Common myeloid progenitor, CD34-positive (primary cell): ENCODE measurements around the gene WDR81.
"Not testable (repeated sequence)": the region's sequence is repeated elsewhere in the genome, so short reads cannot be mapped to it uniquely, and the experiment has no call there.

ENCODE experiments used
- CTCF ChIA-PET: fragments of 350-600 bp; sonication (Branson Sonifier 250); formaldehyde crosslinking; loops from one replicate; lab custom pipeline; 2021; ENCODE audit warnings: antibody characterized with exemption; lab: Charles Lee
- POLR2A ChIA-PET: fragments of 350-600 bp; sonication (Branson Sonifier 250); formaldehyde crosslinking; loops from one replicate; lab custom pipeline; 2021; ENCODE audit warnings: antibody characterized with exemption; lab: Charles Lee
- DNase-seq, 3 donors: peaks; one replicate each; pipeline versions ENCODE4 v3.0.0 to v3.0.0-alpha.2; 2013
- H3K27ac ChIP-seq, 2 experiments: 1 replicate in 1 of 2; 2 replicates in 1 of 2; pipeline ENCODE4 v1.7.0; 2013; ENCODE audit warnings: inconsistent platforms in 2 of 2, low read length in 2 of 2, mild to moderate bottlenecking in 2 of 2, low read depth in 1 of 2, moderate library complexity in 1 of 2; ENCODE audit not compliant: severe bottlenecking in 2 of 2, insufficient read depth in 1 of 2, poor library complexity in 1 of 2
- H3K27me3 ChIP-seq, 5 experiments: replicated peaks in 2 of 5; 1 replicate in 3 of 5; 2 replicates in 2 of 5; pipeline versions ENCODE4 v1.6.1 to v1.7.0; 2013; ENCODE audit warnings: low read length in 4 of 5, mild to moderate bottlenecking in 2 of 5, moderate library complexity in 2 of 5, inconsistent platforms in 1 of 5; ENCODE audit not compliant: insufficient read depth in 5 of 5, control insufficient read depth in 4 of 5
- H3K36me3 ChIP-seq, 4 experiments: 1 replicate in 2 of 4; 2 replicates in 2 of 4; pipeline versions ENCODE4 v1.6.1 to v1.7.0; 2013; ENCODE audit warnings: low read length in 3 of 4, control low read depth in 1 of 4, mild to moderate bottlenecking in 1 of 4; ENCODE audit not compliant: control insufficient read depth in 4 of 4, insufficient read depth in 4 of 4
- H3K4me1 ChIP-seq, 4 experiments: 1 replicate in 3 of 4; 2 replicates in 1 of 4; pipeline versions ENCODE4 v1.6.1 to v1.7.1; 2013; ENCODE audit warnings: low read length in 3 of 4, mild to moderate bottlenecking in 3 of 4, control low read depth in 1 of 4, inconsistent platforms in 1 of 4, moderate library complexity in 1 of 4; ENCODE audit not compliant: control insufficient read depth in 4 of 4, insufficient read depth in 4 of 4; ENCODE audit errors: control extremely low read depth in 1 of 4
- H3K4me3 ChIP-seq, 7 experiments: 1 replicate in 4 of 7; 2 replicates in 3 of 7; pipeline versions ENCODE4 v1.5.1 to v1.7.0; 2013; ENCODE audit warnings: mild to moderate bottlenecking in 7 of 7, low read length in 6 of 7, moderate library complexity in 6 of 7, inconsistent platforms in 2 of 7, low read depth in 2 of 7, control low read depth in 1 of 7; ENCODE audit not compliant: insufficient read depth in 4 of 7, control insufficient read depth in 1 of 7; ENCODE audit errors: extremely low read depth in 1 of 7
- H3K9me3 ChIP-seq, 5 experiments: 1 replicate in 4 of 5; 2 replicates in 1 of 5; pipeline versions ENCODE4 v1.6.1 to v1.7.1; 2013; ENCODE audit warnings: low read length in 4 of 5, mild to moderate bottlenecking in 2 of 5, inconsistent platforms in 1 of 5, low read depth in 1 of 5, moderate library complexity in 1 of 5; ENCODE audit not compliant: control insufficient read depth in 4 of 5, insufficient read depth in 2 of 5; ENCODE audit errors: control extremely low read depth in 1 of 5
- WGBS: methylation state at CpG from one replicate; pipeline ENCODE4 v1.1.5; 2013; ENCODE audit not compliant: insufficient coverage; 5-methylcytosine and 5-hydroxymethylcytosine counted together

WDR81 gene

DNA sequence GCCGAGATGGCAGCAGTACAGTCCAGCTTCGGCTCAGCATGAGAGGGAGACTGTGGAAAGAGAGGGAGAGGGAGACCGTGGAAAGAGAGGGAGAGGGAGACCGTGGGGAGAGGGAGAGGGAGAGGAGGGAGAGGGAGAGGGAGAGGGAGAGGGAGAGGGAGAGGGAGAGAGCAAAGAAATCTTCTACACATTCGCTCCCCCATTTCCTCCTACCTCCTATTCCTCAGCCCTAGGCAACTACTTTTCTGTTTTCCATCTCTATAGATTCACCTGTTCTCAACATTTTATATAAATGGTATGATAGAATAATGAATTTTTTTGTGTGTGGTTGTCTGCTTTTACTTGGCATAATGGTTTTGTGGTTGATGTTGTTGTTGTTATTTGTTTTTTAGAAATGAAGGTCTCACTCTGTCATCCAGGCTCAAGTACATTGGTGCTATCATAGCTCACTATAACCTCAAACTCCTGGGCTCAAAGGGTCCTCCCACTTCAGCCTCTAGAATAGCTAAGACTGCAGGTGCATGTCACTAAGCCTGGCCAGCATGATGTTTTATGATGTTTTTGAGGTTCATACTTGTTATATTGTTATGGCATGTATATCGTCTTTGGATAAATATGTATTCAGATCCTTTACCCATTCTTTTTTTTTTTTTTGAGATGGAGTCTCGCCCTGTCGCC is 33.8 kb upstream of the WDR81 start:
- no peak overlapping the region for H3K27ac ChIP-seq
- H3K4me1 ChIP-seq: no peaks in the 10 kb centered on the region
- no peak for DNase-seq
- no peaks in the 10 kb centered on the region for H3K27me3 ChIP-seq
- no peaks in the 10 kb centered on the region for H3K9me3 ChIP-seq
- WGBS: no CpG with 5 or more reads among the region's 8 CpGs
- H3K36me3 ChIP-seq: no peaks in the 10 kb centered on the region
- H3K4me3 ChIP-seq: no peak overlapping the region
- CTCF ChIA-PET: no interaction called here
- POLR2A ChIA-PET: no interaction called here

DNA sequence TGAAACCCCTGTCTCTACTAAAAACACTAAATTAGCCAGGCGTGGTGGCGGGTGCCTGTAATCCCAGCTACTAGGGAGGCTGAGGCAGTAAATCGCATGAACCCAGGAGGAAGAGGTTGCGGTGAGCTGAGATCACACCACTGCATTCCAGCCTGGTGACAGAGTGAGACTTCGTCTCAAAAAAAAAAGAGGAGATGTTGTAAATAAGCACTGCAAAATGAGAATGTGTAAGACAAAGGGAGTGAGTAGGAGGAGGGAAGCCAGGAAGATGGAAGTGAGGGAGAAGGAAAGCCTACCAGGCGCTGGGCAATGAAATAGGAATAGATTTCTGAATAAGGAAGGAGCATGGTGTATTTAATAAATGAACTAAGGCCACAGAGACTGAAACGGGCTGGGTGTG is 31.2 kb upstream of the WDR81 start:
- Histone ChIP-seq H3K36me3 (no peaks in the 10 kb centered on the region), H3K27ac (no peak overlapping the region), H3K4me3 (no peak overlapping the region), H3K4me1 (no peaks in the 10 kb centered on the region), H3K27me3 (no peaks in the 10 kb centered on the region), H3K9me3 (no peaks in the 10 kb centered on the region)
- POLR2A ChIA-PET: no interaction called here
- 96% methylated on average over 7 of the region's 7 CpGs for WGBS
- CTCF ChIA-PET: no interaction called here
- no peak for DNase-seq

DNA sequence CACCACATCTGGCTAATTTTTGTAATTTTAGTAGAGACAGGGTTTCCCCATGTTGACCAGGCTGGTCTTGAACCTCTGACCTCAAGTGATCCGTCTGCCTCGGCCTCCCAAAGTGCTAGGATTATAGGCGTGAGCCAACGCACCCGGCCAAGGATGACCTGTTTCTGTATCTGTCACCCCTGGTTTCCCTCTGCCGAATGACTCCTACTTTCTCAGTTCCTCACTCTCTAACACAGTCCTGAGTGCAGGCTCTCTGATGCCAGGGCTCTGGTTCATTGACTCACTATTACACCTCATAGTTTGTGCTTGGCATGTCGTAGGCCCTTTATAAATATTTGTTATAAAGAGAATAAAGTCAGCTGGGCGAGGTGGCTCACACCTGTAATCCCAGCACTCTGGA is 29.1 kb upstream of the WDR81 start:
- 97% methylated on average over 7 of the region's 8 CpGs for WGBS
- no peak for DNase-seq
- ChIA-PET CTCF (no interaction called here), POLR2A (no interaction called here)
- H3K9me3 ChIP-seq: no peaks in the 10 kb centered on the region
- H3K4me1 ChIP-seq: no peaks in the 10 kb centered on the region
- no peaks in the 10 kb centered on the region for H3K36me3 ChIP-seq
- no peak overlapping the region for H3K27ac ChIP-seq
- no peak overlapping the region for H3K4me3 ChIP-seq
- no peaks in the 10 kb centered on the region for H3K27me3 ChIP-seq

DNA sequence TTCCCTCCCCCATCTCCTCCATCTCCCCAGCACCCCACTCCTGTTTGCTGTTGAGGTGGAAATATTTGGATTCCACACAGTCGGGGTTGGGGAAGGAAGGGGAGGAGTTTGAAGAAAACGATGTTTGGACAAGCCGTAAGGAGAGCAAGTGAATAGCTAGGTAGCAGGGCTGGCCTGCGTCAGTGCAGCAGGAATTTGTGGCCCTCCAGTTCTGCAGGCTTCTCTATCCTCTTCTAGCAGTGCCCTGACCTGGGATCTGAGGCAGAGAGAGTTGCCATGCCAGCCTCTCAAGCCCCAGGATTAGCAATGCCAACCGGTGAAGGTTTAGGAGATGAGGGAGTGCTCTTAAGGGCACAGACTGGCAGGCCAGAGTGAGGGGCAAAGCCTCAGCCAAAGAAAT is 26.8 kb upstream of the WDR81 start:
- Histone ChIP-seq H3K27ac (no peak overlapping the region), H3K4me3 (no peak overlapping the region), H3K36me3 (no peaks in the 10 kb centered on the region), H3K4me1 (no peaks in the 10 kb centered on the region), H3K27me3 (no peaks in the 10 kb centered on the region), H3K9me3 (no peaks in the 10 kb centered on the region)
- ChIA-PET CTCF (no interaction called here), POLR2A (no interaction called here)
- 47% methylated on average over 5 of the region's 5 CpGs for WGBS
- DNase-seq: no peak

DNA sequence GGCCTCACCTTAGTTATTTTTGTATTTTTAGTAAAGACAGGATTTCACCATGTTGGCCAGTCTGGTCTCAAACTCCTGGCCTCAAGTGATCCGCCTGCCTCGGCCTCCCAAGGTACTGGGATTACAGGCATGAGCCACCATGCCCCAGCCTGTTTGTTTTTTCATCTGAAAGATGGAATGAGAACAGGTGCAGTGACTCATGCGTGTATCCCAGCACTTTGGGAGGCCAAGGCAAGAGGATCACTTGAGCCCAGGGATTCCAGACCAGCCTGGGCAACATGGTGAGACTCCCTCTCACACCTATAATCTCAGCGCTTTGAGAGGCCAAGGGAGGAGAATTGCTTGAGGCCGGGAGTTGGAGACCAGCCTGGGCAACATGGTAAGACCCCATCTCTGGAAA is 24.6 kb upstream of the WDR81 start:
- H3K27me3 ChIP-seq, H3K9me3 ChIP-seq, H3K36me3 ChIP-seq, POLR2A ChIA-PET, CTCF ChIA-PET, H3K4me1 ChIP-seq, DNase-seq, H3K27ac ChIP-seq, H3K4me3 ChIP-seq: not testable (repeated sequence)
- 100% methylated on average over 3 of the region's 5 CpGs for WGBS

DNA sequence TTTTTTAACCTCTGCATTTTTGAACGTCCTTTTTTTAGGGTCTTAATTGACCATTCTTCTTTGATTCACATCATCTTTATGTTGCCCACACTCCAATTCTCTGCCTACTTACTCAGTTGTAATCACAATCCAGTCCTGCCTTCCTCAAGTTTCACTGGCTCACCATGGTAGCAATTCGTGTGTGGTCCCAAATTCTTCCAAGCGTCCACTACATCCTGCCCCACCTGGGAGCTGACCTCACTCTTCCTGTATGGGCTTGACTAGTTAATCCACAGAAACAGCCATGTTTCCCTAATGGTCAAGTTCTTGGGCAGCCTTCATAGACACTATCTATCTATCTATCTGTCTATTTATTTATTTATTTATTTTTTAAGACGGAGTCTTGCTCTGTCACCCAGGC is 21.4 kb upstream of the WDR81 start:
- Histone ChIP-seq H3K27me3 (peaks cover 0 to 4% (median 0%) of the 10 kb centered on the region in 5 experiments), H3K27ac (no peak overlapping the region), H3K36me3 (no peaks in the 10 kb centered on the region), H3K9me3 (no peaks in the 10 kb centered on the region), H3K4me1 (no peaks in the 10 kb centered on the region), H3K4me3 (no peak overlapping the region)
- WGBS: 71% methylated on average over 3 of the region's 4 CpGs
- CTCF ChIA-PET: interaction anchor here (1.5 kb wide), 1 partner anchor 13 kb away, joined by 3 read pairs; no protein-coding TSS in a partner anchor
- no peak for DNase-seq
- POLR2A ChIA-PET: no interaction called here

DNA sequence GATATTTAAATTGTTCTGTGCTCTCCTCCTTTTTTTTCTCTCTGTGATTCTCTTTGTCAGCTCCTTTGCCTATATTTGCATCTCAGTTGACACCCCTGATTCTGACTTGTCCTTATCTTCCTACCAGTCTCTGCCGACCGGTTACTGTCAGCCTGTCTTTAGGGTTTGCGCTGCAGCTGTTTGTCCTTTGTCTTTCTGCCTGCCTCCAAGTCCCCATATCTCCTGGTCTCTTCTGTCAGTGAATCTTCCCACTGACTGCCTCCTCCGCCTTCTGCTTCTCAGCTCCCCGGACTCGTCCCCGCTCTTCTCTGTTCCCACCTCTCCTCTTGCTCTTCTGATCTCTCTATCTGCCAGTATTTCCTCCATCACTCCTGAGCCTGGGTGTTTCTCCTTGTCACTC is 19.5 kb upstream of the WDR81 start:
- H3K4me1 ChIP-seq: peaks cover 0 to 8% (median 5%) of the 10 kb centered on the region in 4 experiments
- H3K4me3 ChIP-seq: no peak overlapping the region
- H3K36me3 ChIP-seq: no peaks in the 10 kb centered on the region
- ChIA-PET CTCF (interaction anchor here (1.3 kb wide), 1 partner anchor 9 kb away, joined by 5 read pairs; no protein-coding TSS in a partner anchor), POLR2A (no interaction called here)
- WGBS: 98% methylated on average over 7 of the region's 7 CpGs
- no peak overlapping the region for H3K27ac ChIP-seq
- DNase-seq: no peak
- peaks cover 0 to 6% (median 0%) of the 10 kb centered on the region in 5 experiments for H3K27me3 ChIP-seq
- H3K9me3 ChIP-seq: no peaks in the 10 kb centered on the region
